SHP77 (cell line): ENCODE results near the gene RBFOX2.

Experiments used
- DNase-seq, 2 experiments: peaks; one replicate each; lab custom pipeline; 2025; lab: John Stamatoyannopoulos, UW

RBFOX2 gene

DNA sequence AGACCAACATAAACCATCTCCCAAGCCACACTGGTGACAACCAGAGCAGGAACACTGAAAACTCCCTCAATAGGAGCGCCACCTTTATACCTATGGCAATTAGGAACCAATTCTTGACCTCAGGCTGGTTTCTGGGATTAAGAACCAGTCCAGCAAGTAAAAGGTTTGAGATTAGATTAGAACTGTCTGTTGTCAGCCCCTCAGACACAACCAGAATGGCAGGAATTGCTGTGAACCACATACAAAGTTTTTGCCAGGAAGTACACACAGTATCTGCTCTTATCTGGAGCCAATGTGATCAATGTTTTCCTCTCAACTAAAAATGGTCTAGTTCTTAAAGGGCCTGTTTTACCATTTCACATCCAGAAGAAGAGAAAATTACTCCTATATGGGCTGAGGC lies 55.2 kb downstream of the RBFOX2 start:
- no peak for DNase-seq

- no peak for DNase-seq
Observed at GRCh38 chr22:35972559-35972958, 56.1 kb downstream of the RBFOX2 start.

GRCh38 chr22:35971456-35972119 lies 57.0 kb downstream of the RBFOX2 start:
- peak in 1 of 2 experiments; percentile 21 for DNase-seq

DNA sequence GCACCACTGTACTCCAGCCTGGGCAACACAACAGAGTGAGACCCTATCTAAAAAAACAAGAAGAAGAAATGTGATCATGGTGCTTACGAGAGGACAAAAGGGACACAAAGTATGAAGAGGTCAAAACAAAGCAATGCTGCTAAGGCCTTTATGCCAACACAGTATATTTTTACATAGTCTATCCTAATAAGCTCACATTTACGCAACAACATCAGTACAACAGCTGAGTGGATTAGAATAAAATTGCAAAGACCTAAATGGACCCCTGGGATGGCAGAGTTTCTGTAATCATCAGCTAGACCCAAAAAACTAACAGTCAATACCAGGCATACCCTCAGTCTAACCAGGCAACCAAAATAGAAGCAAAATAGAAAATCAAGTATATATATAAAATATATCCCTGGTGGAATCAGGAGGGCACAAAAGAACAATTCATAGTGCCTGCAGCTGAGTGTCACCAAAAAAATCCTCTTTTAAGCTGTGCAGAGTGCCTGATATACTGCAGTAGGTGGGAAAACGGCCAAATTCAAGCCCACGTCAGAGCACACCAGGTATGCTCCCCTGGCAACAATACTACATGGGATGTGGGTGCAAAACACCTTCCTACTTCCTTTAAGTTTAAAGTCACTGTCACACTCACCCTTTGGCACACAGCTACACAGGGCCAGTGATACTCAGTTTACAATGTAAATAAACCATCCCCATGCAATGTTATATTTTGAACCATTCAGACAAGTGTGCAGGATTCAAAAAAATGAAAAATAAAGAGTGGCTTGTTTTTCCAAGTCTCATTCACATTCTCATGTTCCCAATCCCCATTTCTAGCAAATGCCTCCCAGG lies 57.8 kb downstream of the RBFOX2 start:
- DNase-seq = no peak

- DNase-seq = no peak
Observed at GRCh38 chr22:35967046-35967397, 61.6 kb downstream of the RBFOX2 start.

DNA sequence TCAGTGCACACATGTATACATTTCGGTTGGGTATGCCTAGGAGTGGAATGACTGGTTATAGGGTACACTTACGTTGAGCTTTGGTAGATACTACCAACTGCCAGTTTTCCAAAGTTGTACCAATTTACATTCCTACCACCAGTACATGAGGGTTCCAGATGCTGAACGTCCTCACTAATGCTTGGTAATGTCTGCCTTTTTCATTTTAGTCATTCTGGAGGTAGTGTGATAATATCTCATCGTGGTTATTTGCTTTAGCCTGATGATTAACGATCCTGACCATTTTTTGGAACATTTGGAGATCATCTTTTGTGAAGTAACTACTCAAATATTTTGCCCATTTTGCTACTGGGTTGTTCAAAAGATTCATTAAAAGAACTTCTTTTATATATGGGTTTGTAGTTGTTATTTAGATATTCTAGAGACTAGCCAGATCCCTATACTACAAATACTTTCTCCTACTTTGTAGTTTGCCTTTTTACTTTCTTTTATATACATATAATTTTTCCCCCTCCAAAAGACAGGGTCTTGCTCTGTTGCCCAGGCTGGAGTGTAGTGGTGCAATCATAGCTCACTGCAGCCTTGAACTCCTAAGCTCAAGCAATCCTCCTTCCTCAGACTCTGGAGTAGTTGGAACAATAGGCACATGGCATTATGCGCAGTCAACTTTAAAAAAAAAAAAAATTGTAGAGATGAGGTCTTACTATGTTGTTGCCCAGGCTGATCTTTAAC lies 62.1 kb downstream of the RBFOX2 start:
- DNase-seq = no peak

DNA sequence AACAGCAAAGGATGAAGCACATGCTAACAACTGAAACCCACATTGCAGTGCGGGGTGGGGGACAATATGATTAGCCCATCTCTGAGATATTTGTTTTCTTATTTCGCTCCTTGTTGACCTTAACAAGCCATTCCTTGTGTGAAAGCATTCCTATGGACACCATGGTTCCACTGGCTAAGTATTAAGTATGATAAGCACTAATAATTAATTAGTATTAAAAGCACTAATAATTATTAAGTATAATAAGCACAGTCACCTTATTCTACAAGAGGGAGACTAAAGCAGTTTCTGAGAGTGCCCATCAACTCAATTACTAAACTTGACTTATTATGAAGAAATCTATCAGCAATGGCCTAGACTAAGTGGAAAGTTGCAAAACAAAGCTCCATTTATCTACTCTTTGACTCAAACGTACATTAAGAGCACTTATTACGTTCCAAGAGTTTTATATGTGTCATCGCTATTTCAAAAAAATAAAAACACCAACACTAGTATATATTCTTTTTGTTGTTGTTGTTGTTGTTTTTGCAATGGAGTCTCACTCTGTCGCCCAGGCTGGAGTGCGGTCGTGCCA lies 65.3 kb downstream of the RBFOX2 start:
- no peak for DNase-seq

- DNase-seq = peak; percentile 21 to 27
Observed at GRCh38 chr22:35961480-35962295, 66.9 kb downstream of the RBFOX2 start.

DNA sequence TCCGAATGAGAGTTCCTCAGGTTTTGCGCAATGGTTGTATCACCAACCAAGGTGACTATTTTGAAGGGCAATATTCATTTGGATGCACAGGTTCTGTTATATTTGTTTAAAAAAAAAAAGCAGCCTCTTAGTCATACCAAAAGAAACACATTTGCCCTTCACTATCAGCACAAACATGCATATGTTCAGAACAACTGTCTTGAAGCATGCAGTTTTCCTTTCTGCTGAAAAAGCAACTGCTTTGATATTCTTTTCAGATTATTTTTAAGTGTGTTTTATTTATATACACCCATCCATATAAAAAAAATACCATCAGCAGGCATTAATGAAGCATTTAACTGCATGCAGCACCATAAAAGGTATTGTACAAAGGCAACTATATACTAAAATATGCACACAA lies 67.8 kb downstream of the RBFOX2 start:
- DNase-seq = no peak

DNA sequence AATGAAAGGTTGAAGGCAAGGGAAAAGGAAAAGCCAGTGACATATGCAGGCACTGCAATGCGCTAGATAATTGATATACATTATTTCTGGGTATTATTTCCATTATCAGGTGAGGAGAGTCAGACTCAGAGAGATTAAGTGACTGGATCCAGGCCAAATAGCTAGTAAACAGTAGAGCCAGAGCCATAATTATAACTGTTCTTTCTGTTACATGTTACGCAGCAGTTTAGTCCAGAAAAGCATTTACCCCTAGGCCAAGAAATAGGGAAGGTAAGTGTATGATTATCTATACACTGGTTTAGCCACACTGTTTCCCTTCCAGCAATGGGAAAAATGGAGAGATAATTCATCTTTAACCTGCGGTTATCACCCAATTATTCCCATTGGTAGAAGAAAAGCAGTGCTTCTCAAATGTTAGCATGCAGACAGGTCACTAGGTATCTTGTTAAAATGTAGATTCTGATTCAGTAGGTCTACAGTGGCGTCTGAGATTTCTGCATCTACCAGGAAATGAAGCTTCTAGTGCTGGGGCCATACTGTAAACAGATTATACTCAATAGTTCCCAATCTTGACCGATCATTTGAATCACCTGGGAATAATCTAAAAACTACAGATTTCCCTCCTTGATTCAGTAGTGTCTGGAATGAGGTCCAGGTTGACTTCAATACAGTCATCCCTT lies 69.4 kb downstream of the RBFOX2 start:
- DNase-seq = no peak

DNA sequence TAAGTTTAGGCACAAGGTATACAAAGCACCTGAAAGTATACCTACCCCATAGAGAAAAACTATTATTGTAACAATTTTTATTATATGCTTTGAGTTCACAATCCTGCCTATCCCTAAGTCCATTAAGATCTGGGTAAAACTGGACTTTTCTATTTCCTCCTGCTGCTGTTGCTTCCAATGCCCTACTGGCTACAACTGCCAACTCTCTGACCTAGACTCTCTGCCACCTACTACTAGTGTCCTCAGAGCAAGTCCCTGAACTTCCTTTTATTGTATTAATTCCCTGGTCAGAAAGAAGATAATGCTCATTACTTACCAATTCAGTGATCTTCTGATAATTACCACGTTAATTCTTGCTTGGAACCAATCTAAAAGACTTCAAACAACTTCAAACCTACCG lies 70.3 kb downstream of the RBFOX2 start:
- no peak for DNase-seq

DNA sequence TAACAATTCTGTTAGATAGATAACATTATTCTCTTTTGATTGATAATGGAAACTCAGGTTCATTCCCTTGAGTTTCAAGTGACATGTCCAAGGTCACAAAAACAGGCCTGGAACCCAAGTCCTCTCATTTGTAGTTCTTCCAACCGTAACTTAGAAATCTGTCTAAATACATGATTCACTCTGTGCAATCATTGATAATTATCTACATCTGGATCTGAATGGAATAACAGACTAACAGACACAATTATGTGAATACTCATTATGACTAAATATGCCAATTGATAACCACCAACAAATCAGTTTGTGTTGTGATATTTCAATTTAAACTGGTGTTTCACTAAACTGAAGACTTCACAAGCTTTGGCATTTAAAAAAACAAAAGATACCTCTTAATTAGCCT lies 71.0 kb downstream of the RBFOX2 start:
- DNase-seq = no peak

DNA sequence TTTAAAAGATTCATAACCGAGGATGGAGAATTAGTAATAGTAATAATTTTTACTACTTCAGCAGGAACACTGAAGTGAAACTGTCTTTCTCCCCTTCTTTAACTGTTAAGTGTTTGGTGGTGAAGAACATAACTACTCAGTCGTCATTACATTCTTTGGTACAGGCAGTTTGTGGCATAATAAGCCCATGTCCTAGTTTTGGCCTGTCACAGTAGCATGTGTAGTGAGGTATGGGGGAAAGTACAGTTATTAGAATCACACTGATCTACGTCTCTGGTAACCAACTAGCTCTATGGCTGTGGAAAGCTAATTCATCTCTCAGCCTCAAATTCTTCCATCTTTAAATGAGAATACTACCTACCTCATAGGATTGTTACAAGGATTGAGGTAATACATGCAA lies 71.8 kb downstream of the RBFOX2 start:
- DNase-seq = no peak

DNA sequence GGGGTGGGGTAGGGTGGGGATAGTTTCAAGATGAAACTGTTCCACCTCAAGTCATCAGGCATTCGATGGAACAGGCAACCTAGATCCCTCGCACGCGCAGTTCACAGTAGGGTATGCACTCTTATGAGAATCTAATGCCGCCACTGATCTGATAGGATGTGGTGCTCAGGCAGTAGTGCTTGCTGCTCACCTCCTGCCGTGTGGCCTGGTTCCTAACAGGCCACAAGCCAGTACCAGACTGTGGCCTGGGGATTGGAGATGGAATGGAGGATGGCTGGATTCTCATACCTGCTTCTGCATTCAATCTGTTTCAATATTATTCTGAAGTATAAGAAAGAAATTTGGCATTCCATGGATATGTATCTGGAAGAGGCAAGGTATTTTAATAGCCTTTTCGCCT lies 73.1 kb downstream of the RBFOX2 start:
- DNase-seq = no peak

GRCh38 chr22:35952576-35952975 lies 76.0 kb downstream of the RBFOX2 start:
- DNase-seq = no peak

GRCh38 chr22:35950262-35950661 lies 78.4 kb downstream of the RBFOX2 start:
- no peak for DNase-seq

- DNase-seq = no peak
Observed at GRCh38 chr22:35949243-35949642, 79.4 kb downstream of the RBFOX2 start.

DNA sequence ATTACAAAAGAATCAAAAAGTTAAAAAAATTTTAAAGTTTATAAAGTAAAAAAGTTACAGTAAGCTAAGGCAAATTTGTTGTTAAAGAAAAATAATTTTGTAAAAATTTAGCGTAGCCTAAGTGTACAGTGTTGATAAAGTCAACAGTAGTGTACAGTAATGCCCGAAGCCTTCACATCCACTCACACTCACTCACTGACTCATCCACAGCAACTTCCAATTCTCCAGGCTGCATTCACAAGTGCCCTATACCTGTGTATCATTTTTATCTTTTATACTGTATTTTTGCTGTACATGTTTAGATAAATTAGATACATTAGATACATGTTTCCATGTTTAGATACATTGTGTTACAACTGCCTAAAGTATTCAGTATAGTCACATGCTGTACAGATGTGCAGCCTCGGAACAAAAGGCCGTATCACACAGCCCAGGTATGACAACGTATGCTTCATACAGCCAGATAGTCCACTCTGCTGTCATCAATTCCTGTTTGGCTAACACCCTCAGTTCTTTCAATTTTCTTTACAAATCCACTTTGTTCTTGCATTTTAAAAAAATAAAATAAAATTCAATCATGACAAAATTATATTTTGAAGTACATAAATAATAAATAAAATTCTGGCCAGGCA lies 80.7 kb downstream of the RBFOX2 start:
- DNase-seq = no peak

DNA sequence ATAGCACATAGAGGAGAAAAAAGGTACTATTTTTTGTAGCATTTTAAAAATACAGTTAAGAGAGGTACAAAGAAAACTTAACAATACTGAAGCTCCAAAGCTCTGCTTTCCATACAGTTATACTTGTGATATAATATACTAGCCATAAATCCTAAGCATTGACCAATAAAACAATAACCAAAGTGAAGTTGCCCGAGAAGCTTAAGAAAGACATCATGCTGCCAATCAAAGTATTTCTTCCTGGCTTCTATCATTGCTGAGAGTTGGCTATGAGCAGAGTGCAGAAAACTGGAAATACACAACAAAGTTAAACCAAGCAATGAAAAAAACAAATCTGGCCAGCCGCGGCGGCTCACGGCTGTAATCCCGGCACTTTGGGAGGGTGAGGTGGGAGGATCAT lies 84.2 kb downstream of the RBFOX2 start:
- DNase-seq = no peak

GRCh38 chr22:35940166-35940565 lies 88.5 kb downstream of the RBFOX2 start:
- DNase-seq = no peak

GRCh38 chr22:35938226-35938625 lies 90.4 kb downstream of the RBFOX2 start:
- no peak for DNase-seq
